DOHH2 (cell line): ENCODE measurements around the gene CTNNBIP1.

Experiments
- EZH2phosphoT487 ChIP-seq: fragments of 200-600 bp; sonication (generic); IDR thresholded peaks from 2 replicates; pipeline ENCODE4 v1.6.1; 2017; ENCODE audit warnings: borderline replicate concordance, mild to moderate bottlenecking, antibody characterized with exemption, low read length, moderate library complexity, mixed read lengths
- TF ChIP-seq, protein P1 (sequence below): fragments of 200-600 bp; sonication (generic); IDR thresholded peaks from one replicate; pipeline ENCODE4 v1.5.1; 2014; ENCODE audit warnings: antibody characterized with exemption, mild to moderate bottlenecking, low read depth, low read length; ENCODE audit not compliant: poor library complexity, severe bottlenecking

DNA sequence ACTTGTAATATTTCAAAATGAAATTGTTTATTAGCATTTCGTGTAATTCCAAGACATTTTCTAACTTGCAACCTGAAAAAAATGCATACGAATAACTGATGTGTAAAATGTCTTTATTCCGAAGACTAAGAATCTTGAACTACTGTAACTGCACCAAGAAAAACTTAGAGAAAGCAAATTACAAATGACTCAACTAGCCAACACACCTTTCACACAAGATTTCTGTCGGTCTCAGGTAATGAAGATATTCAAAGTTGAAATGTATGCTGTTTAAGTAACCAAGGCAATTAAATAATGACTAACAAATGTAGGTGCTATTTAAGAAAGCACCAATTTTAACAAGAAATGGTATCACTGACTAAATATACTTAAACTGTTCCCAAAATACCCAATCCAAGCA is 88.4 kb downstream of the CTNNBIP1 start:
- TF ChIP-seq, protein P1, sequence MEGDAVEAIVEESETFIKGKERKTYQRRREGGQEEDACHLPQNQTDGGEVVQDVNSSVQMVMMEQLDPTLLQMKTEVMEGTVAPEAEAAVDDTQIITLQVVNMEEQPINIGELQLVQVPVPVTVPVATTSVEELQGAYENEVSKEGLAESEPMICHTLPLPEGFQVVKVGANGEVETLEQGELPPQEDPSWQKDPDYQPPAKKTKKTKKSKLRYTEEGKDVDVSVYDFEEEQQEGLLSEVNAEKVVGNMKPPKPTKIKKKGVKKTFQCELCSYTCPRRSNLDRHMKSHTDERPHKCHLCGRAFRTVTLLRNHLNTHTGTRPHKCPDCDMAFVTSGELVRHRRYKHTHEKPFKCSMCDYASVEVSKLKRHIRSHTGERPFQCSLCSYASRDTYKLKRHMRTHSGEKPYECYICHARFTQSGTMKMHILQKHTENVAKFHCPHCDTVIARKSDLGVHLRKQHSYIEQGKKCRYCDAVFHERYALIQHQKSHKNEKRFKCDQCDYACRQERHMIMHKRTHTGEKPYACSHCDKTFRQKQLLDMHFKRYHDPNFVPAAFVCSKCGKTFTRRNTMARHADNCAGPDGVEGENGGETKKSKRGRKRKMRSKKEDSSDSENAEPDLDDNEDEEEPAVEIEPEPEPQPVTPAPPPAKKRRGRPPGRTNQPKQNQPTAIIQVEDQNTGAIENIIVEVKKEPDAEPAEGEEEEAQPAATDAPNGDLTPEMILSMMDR, result no peak
- no peak for TF ChIP-seq EZH2phosphoT487
